ENCODE measurements around the gene TRAPPC12. TPM values are rescaled to one million over a fixed set of nuclear protein-coding genes. Genes with fewer than 3 reads are reported as not detected.

The TRAPPC12 gene
- total RNA-seq, 4 donors from 2014 or later, result 93.0 to 198 (median 108) TPM

GRCh38 chr2:3420076-3420768 is 40.7 kb downstream of the TRAPPC12 start:
- no peaks in the 10 kb centered on the region for H3K4me1 ChIP-seq
- peaks cover 10 to 27% of the 10 kb centered on the region in 2 donors for H3K36me3 ChIP-seq
- intact Hi-C loops (cut with DNase I), result loop anchor here (5.0 kb wide), 1 partner anchor 42 kb away; no protein-coding TSS in a partner anchor
- no peak overlapping the region for H3K27ac ChIP-seq
- H3K27me3 ChIP-seq, result no peaks in the 10 kb centered on the region
- no peak for TF ChIP-seq POLR2A (IDR thresholded peaks at IDR 0.05)
- TF ChIP-seq CTCF (IDR thresholded peaks at IDR 0.05), result no peak
- DNase-seq, result no peak
- H3K4me3 ChIP-seq (replicated peaks in 1 of 3), result no peak overlapping the region
- WGBS, 2 donors, result 87 to 92% methylated on average over 12 to 13 of the region's 13 CpGs
- no peaks in the 10 kb centered on the region for H3K9me3 ChIP-seq

GRCh38 chr2:3420769-3421397 is 41.4 kb downstream of the TRAPPC12 start:
- 91 to 93% methylated on average over 14 of the region's 14 CpGs for WGBS, 2 donors
- intact Hi-C loops (cut with DNase I), result loop anchor here (5.0 kb wide), 1 partner anchor 41 kb away; no protein-coding TSS in a partner anchor
- Histone ChIP-seq H3K4me1 (no peaks in the 10 kb centered on the region), H3K27ac (no peak overlapping the region), H3K36me3 (peaks cover 10 to 30% of the 10 kb centered on the region in 2 donors), H3K9me3 (no peaks in the 10 kb centered on the region), H3K27me3 (no peaks in the 10 kb centered on the region), H3K4me3 (replicated peaks in 1 of 3) (no peak overlapping the region)
- DNase-seq, result no peak
- no peak for TF ChIP-seq CTCF (IDR thresholded peaks at IDR 0.05)
- no peak for TF ChIP-seq POLR2A (IDR thresholded peaks at IDR 0.05)

GRCh38 chr2:3421580-3421979 is 42.1 kb downstream of the TRAPPC12 start:
- intact Hi-C loops (cut with DNase I), result loop anchor here (5.0 kb wide), 1 partner anchor 41 kb away; no protein-coding TSS in a partner anchor
- WGBS, 2 donors, result 95 to 97% methylated on average over 17 to 19 of the region's 19 CpGs
- H3K27ac ChIP-seq, result no peak overlapping the region

GRCh38 chr2:3422161-3422779 is 42.8 kb downstream of the TRAPPC12 start:
- DNase-seq, result no peak
- Histone ChIP-seq H3K4me3 (replicated peaks in 1 of 3) (no peak overlapping the region), H3K27ac (no peak overlapping the region), H3K4me1 (no peaks in the 10 kb centered on the region), H3K9me3 (no peaks in the 10 kb centered on the region), H3K36me3 (peaks cover 15 to 35% of the 10 kb centered on the region in 2 donors), H3K27me3 (no peaks in the 10 kb centered on the region)
- 88% methylated on average over 16 of the region's 16 CpGs for WGBS, 2 donors
- intact Hi-C loops (cut with DNase I), result loop anchor here (5.0 kb wide), 1 partner anchor 40 kb away; no protein-coding TSS in a partner anchor
- TF ChIP-seq CTCF (IDR thresholded peaks at IDR 0.05) (no peak), POLR2A (IDR thresholded peaks at IDR 0.05) (no peak)

More at GRCh38 chr2:3421580-3421979, 42.1 kb downstream of the TRAPPC12 start:
- no peak overlapping the region for H3K4me3 ChIP-seq (replicated peaks in 1 of 3)
- no peaks in the 10 kb centered on the region for H3K4me1 ChIP-seq
- H3K27me3 ChIP-seq, result no peaks in the 10 kb centered on the region
- H3K36me3 ChIP-seq, result peaks cover 15 to 35% of the 10 kb centered on the region in 2 donors
- no peak for TF ChIP-seq POLR2A (IDR thresholded peaks at IDR 0.05)
- TF ChIP-seq CTCF (IDR thresholded peaks at IDR 0.05), result no peak
- no peak for DNase-seq
- no peaks in the 10 kb centered on the region for H3K9me3 ChIP-seq

Measured in thyroid gland (tissue), 4 donors.